HepG2 (cell line): ENCODE results near the gene NEK11. TPM values are rescaled to one million over a fixed set of nuclear protein-coding genes. Genes with fewer than 3 reads are reported as not detected.

Experiments
- ATAC-seq: fragments of 200-7000 bp; cut with Tn5 transposase; 3 replicates; pipeline ENCODE4 v1.9.1; 2020; ENCODE audit warnings: mild to moderate bottlenecking, moderate library complexity
- BruUV-seq: library from RNA; stranded (reverse); fragments of 400-500 nt; replicated peaks from 2 replicates; lab custom pipeline; 2021; lab: Mats Ljungman, UMichigan
- CTCF ChIA-PET: fragments of 300-600 bp; formaldehyde crosslinking; extraction: SDS; loops from one replicate; lab custom pipeline; 2021; ENCODE audit warnings: low total read pairs, inconsistent platforms, low intra/inter-chr PET ratio; lab: Yijun Ruan, JAX
- POLR2A ChIA-PET: fragments of 350-600 bp; sonication (Branson Sonifier 250); formaldehyde crosslinking; loops from one replicate; lab custom pipeline; 2020; ENCODE audit warnings: antibody characterized with exemption, inconsistent platforms; lab: Yijun Ruan, JAX
- DNase-seq: peaks from one replicate; pipeline ENCODE4 v3.0.0-alpha.2; 2015; ENCODE audit warnings: low spot score
- FAIRE-seq: peaks from 3 replicates; lab custom pipeline; 2011; peaks lifted over from hg19 to GRCh38; lab: Jason Lieb, UNC
- H2AFZ ChIP-seq: one replicate; pipeline ENCODE4 v1.6.1; 2011; ENCODE audit warnings: low read length, inconsistent platforms
- H3K27ac ChIP-seq: fragments of 300-600 bp; 3 replicates; pipeline ENCODE4 v1.8.0; 2011; ENCODE audit warnings: mixed run types, mild to moderate bottlenecking, mixed read lengths, low read length, inconsistent platforms; ENCODE audit not compliant: insufficient read depth; ENCODE audit errors: extremely low read length
- H3K27me3 ChIP-seq, 2 experiments: fragments of 200-600 bp in 1 of 2; 2 replicates in 1 of 2; 3 replicates in 1 of 2; pipeline versions ENCODE4 v1.6.0 to v1.8.0; 2011; ENCODE audit warnings: low read length in 2 of 2, mild to moderate bottlenecking in 2 of 2, moderate library complexity in 2 of 2, inconsistent platforms in 1 of 2; ENCODE audit not compliant: insufficient read depth in 2 of 2, control insufficient read depth in 1 of 2
- H3K36me3 ChIP-seq, 2 experiments: fragments of 200-600 bp in 1 of 2; replicated peaks in 1 of 2; 2 replicates in 1 of 2; 3 replicates in 1 of 2; pipeline versions ENCODE4 v1.5.1 to v1.8.0; 2011; ENCODE audit warnings: low read length in 2 of 2, inconsistent platforms in 1 of 2; ENCODE audit not compliant: insufficient read depth in 2 of 2, control insufficient read depth in 1 of 2
- H3K4me1 ChIP-seq: 2 replicates; pipeline ENCODE4 v1.5.1; 2012; ENCODE audit warnings: low read length, inconsistent platforms; ENCODE audit not compliant: insufficient read depth
- H3K4me2 ChIP-seq: 2 replicates; pipeline ENCODE4 v1.6.0; 2011; ENCODE audit warnings: low read depth, low read length, inconsistent platforms
- H3K4me3 ChIP-seq, 3 experiments: fragments of 200-600 bp in 1 of 3; sonication (generic), shearing (Covaris generic) in 1 of 3; replicated peaks in 1 of 3; 2 replicates each; pipeline ENCODE4 v1.5.1; 2011 to 2016; ENCODE audit warnings: low read length in 3 of 3, inconsistent platforms in 2 of 3, low read depth in 2 of 3, mild to moderate bottlenecking in 2 of 3, control low read depth in 1 of 3, mixed read lengths in 1 of 3; ENCODE audit not compliant: insufficient read depth in 1 of 3
- H3K79me2 ChIP-seq: one replicate; pipeline ENCODE4 v1.6.1; 2011; ENCODE audit warnings: low read length, inconsistent platforms; ENCODE audit not compliant: insufficient read depth
- H3K9ac ChIP-seq: 2 replicates; pipeline ENCODE4 v1.6.0; 2011; ENCODE audit warnings: mild to moderate bottlenecking, low read depth, low read length, inconsistent platforms; ENCODE audit not compliant: insufficient read depth
- H3K9me3 ChIP-seq: 2 replicates; pipeline ENCODE4 v1.5.1; 2012; ENCODE audit warnings: mild to moderate bottlenecking, low read length
- H4K20me1 ChIP-seq: 2 replicates; pipeline ENCODE4 v1.6.0; 2011; ENCODE audit warnings: inconsistent platforms, mild to moderate bottlenecking, low read length, moderate library complexity; ENCODE audit not compliant: insufficient read depth
- BRCA1 ChIP-seq: sonication (generic); formaldehyde crosslinking; IDR thresholded peaks from 2 replicates; pipeline ENCODE4 v1.4.0; 2020; ENCODE audit warnings: missing genetic modification reagents
- HDAC2 ChIP-seq: sonication (generic); formaldehyde crosslinking; IDR thresholded peaks from 2 replicates; pipeline ENCODE4 v1.4.0; 2020; ENCODE audit warnings: missing genetic modification reagents
- NCOR1 ChIP-seq: fragments of 200-600 bp; sonication (generic); IDR thresholded peaks from 2 replicates; pipeline ENCODE4 v1.7.0; 2017; ENCODE audit warnings: antibody characterized with exemption, low read length, borderline replicate concordance
- NFRKB ChIP-seq: fragments of 450-650 bp; IDR thresholded peaks from 2 replicates; pipeline ENCODE4 v1.6.1; 2017
- RBM22 ChIP-seq: fragments of 200-400 bp; formaldehyde crosslinking; optimal IDR thresholded peaks from 2 replicates; pipeline ENCODE3; 2017; ENCODE audit warnings: mild to moderate bottlenecking, low read length, moderate library complexity
- RFX1 ChIP-seq: fragments of 450-650 bp; IDR thresholded peaks from 2 replicates; pipeline ENCODE4 v1.6.1; 2017
- TBX2 ChIP-seq: sonication (generic); formaldehyde crosslinking; IDR thresholded peaks from 2 replicates; pipeline ENCODE4 v1.5.0; 2020; ENCODE audit warnings: missing genetic modification reagents, mild to moderate bottlenecking, borderline replicate concordance
- WGBS: methylation state at CpG from one replicate; pipeline ENCODE4 v1.1.6; 2017; ENCODE audit warnings: low lambda C conversion rate; 5-methylcytosine and 5-hydroxymethylcytosine counted together
- in situ Hi-C: cut with HindIII; loops from 2 replicates; pipeline ENCODE4 v1.10.0; 2017; ENCODE audit warnings: low pct_unique_long_range_greater_than_20kb; ENCODE audit not compliant: extremely low pct_ligation_motif_present
- intact Hi-C: fragments of 100-400 bp; cut with micrococcal nuclease; formaldehyde crosslinking; loops from one replicate; pipeline ENCODE4 v1.10.0; 2022; ENCODE audit not compliant: unreplicated experiment
- polyA plus RNA-seq, 8 experiments: library from polyadenylated mRNA; depleted of rRNA in 3 of 8; stranded (reverse) in 7 of 8; unstranded in 1 of 8; fragments of >200 nt; fragmentation: Illumina TruSeq in 4 of 8; extraction: Trizol in 4 of 8; gene quantifications; 2 replicates each; pipeline versions ENCODE4 v1.2.1 to v1.2.3, GENCODE V29; 2011 to 2016; ENCODE audit warnings: low read depth in 4 of 8, missing spikeins in 1 of 8, mixed read lengths in 1 of 8; ENCODE audit not compliant: insufficient read depth in 1 of 8
- total RNA-seq, 5 experiments: library from RNA; depleted of rRNA; stranded (reverse); fragments of >200 nt; fragmentation: Illumina TruSeq; extraction: Trizol; gene quantifications; 2 replicates each; pipeline ENCODE4 v1.2.3, GENCODE V29; 2016; ENCODE audit warnings: low read depth in 1 of 5
- TF ChIP-seq, protein P1 (sequence below): sonication (generic); formaldehyde crosslinking; IDR thresholded peaks from 2 replicates; pipeline ENCODE4 v1.8.0; 2022; ENCODE audit warnings: mild to moderate bottlenecking, missing genetic modification reagents, borderline replicate concordance
- TF ChIP-seq, protein P2 (sequence below): sonication (generic); formaldehyde crosslinking; IDR thresholded peaks from 2 replicates; pipeline ENCODE4 v1.4.0; 2020; ENCODE audit warnings: mild to moderate bottlenecking, low read depth, missing genetic modification reagents
- TF ChIP-seq, protein P3 (sequence below): sonication (generic); formaldehyde crosslinking; IDR thresholded peaks from 2 replicates; pipeline ENCODE4 v1.4.0; 2020; ENCODE audit warnings: missing genetic modification reagents
- TF ChIP-seq, protein P4 (sequence below): sonication (generic); formaldehyde crosslinking; IDR thresholded peaks from 2 replicates; pipeline ENCODE4 v1.9.0; 2021; ENCODE audit warnings: missing genetic modification reagents, mild to moderate bottlenecking, borderline replicate concordance
- TF ChIP-seq, protein P5 (sequence below): sonication (generic); formaldehyde crosslinking; IDR thresholded peaks from 2 replicates; pipeline ENCODE4 v1.4.0; 2020; ENCODE audit warnings: mild to moderate bottlenecking, missing genetic modification reagents
- TF ChIP-seq, protein P6 (sequence below): sonication (generic); IDR thresholded peaks from 2 replicates; pipeline ENCODE4 v1.6.1; 2016; ENCODE audit warnings: low read depth, borderline replicate concordance

The NEK11 gene
- total and polyA plus RNA-seq, 2 of the 13 experiments (the other 11 are each of a cell fraction or from before 2014, with no cell fraction given): 0.95 to 2.2 TPM

DNA sequence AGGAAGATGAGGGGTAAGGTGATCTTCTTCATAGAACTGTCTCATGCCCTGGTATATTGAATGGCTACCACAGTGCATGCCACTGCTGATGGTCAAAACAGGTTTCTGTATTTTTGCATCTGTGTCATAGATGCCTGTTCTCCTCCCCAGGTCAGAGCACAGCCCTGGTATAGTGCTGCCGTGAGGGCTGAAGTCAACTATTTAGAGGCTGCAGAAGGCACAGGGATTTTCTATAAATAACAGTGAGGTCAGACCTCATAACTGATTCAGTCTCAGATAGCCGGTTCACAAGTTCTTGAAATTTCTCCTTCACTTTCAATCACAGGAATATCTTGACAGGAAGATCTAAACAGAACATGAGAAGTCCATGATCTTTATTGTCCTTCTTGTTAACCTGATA is 255.7 kb downstream of the NEK11 start (continued):
- TF ChIP-seq TBX2 (CRISPR knock-in tag): no peak
- TF ChIP-seq, protein P1, sequence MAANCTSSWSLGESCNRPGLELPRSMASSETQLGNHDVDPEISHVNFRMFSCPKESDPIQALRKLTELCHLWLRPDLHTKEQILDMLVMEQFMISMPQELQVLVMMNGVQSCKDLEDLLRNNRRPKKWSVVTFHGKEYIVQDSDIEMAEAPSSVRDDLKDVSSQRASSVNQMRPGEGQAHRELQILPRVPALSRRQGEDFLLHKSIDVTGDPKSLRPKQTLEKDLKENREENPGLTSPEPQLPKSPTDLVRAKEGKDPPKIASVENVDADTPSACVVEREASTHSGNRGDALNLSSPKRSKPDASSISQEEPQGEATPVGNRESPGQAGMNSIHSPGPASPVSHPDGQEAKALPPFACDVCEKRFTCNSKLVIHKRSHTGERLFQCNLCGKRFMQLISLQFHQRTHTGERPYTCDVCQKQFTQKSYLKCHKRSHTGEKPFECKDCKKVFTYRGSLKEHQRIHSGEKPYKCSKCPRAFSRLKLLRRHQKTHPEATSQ (CRISPR knock-in tag): no peak
- no peak for TF ChIP-seq BRCA1 (CRISPR knock-in tag)
- TF ChIP-seq, protein P2, sequence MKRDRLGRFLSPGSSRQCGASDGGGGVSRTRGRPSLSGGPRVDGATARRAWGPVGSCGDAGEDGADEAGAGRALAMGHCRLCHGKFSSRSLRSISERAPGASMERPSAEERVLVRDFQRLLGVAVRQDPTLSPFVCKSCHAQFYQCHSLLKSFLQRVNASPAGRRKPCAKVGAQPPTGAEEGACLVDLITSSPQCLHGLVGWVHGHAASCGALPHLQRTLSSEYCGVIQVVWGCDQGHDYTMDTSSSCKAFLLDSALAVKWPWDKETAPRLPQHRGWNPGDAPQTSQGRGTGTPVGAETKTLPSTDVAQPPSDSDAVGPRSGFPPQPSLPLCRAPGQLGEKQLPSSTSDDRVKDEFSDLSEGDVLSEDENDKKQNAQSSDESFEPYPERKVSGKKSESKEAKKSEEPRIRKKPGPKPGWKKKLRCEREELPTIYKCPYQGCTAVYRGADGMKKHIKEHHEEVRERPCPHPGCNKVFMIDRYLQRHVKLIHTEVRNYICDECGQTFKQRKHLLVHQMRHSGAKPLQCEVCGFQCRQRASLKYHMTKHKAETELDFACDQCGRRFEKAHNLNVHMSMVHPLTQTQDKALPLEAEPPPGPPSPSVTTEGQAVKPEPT (CRISPR knock-in tag): no peak
- TF ChIP-seq, all 625 proteins: peak for 0

DNA sequence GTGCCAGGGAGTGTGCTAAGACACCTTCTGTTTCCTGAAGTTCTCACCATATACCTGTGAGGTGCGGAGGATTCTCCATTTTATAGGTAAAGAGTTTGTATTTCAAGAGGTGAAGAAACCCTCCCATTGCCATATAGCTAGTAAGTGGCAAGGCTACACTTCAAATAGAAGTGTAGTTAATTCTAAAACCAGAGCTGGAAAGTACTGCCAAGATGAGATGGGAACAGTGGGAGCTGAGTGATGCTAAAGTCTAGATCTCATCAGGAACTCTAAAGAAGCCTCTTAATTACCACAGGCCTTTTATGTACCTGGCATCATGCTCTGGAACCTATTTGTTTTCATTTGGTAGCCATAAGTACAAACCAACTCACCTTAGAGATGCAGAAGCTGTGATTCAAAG is 256.3 kb downstream of the NEK11 start:
- CTCF ChIA-PET: no interaction called here
- TF ChIP-seq NFRKB: no peak
- TF ChIP-seq NCOR1: no peak
- TF ChIP-seq RFX1: no peak
- TF ChIP-seq, protein P3, sequence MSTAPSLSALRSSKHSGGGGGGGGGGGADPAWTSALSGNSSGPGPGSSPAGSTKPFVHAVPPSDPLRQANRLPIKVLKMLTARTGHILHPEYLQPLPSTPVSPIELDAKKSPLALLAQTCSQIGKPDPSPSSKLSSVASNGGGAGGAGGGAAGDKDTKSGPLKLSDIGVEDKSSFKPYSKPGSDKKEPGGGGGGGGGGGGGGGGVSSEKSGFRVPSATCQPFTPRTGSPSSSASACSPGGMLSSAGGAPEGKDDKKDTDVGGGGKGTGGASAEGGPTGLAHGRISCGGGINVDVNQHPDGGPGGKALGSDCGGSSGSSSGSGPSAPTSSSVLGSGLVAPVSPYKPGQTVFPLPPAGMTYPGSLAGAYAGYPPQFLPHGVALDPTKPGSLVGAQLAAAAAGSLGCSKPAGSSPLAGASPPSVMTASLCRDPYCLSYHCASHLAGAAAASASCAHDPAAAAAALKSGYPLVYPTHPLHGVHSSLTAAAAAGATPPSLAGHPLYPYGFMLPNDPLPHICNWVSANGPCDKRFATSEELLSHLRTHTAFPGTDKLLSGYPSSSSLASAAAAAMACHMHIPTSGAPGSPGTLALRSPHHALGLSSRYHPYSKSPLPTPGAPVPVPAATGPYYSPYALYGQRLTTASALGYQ (CRISPR knock-in tag): no peak
- TF ChIP-seq, protein P4, sequence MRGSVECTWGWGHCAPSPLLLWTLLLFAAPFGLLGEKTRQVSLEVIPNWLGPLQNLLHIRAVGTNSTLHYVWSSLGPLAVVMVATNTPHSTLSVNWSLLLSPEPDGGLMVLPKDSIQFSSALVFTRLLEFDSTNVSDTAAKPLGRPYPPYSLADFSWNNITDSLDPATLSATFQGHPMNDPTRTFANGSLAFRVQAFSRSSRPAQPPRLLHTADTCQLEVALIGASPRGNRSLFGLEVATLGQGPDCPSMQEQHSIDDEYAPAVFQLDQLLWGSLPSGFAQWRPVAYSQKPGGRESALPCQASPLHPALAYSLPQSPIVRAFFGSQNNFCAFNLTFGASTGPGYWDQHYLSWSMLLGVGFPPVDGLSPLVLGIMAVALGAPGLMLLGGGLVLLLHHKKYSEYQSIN: no peak
- no peak for TF ChIP-seq HDAC2
- TF ChIP-seq, protein P5, sequence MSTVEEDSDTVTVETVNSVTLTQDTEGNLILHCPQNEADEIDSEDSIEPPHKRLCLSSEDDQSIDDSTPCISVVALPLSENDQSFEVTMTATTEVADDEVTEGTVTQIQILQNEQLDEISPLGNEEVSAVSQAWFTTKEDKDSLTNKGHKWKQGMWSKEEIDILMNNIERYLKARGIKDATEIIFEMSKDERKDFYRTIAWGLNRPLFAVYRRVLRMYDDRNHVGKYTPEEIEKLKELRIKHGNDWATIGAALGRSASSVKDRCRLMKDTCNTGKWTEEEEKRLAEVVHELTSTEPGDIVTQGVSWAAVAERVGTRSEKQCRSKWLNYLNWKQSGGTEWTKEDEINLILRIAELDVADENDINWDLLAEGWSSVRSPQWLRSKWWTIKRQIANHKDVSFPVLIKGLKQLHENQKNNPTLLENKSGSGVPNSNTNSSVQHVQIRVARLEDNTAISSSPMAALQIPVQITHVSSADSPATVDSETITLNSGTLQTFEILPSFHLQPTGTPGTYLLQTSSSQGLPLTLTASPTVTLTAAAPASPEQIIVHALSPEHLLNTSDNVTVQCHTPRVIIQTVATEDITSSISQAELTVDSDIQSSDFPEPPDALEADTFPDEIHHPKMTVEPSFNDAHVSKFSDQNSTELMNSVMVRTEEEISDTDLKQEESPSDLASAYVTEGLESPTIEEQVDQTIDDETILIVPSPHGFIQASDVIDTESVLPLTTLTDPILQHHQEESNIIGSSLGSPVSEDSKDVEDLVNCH (CRISPR knock-in tag): no peak
- TF ChIP-seq, protein P6, sequence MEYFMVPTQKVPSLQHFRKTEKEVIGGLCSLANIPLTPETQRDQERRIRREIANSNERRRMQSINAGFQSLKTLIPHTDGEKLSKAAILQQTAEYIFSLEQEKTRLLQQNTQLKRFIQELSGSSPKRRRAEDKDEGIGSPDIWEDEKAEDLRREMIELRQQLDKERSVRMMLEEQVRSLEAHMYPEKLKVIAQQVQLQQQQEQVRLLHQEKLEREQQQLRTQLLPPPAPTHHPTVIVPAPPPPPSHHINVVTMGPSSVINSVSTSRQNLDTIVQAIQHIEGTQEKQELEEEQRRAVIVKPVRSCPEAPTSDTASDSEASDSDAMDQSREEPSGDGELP: no peak
- TF ChIP-seq RBM22: no peak

More for the DNA sequence above, 256.3 kb downstream of the NEK11 start:
- 0 out of 2 replicates have a peak, but pooled peaks cover 4% of the 10 kb centered on the region for H3K4me1 ChIP-seq
- no peaks in the 10 kb centered on the region for H3K27me3 ChIP-seq
- H3K27ac ChIP-seq: no peak overlapping the region
- no TSS peak for BruUV-seq
- no peak overlapping the region for H3K9ac ChIP-seq
- H3K79me2 ChIP-seq: no peaks in the 10 kb centered on the region
- H3K36me3 ChIP-seq: no peaks in the 10 kb centered on the region
- H3K4me3 ChIP-seq: no peak overlapping the region
- intact Hi-C loops (no loop called here), in situ Hi-C loops (no loop called here)
- DNase-seq (no peak), FAIRE-seq (no peak), ATAC-seq (no peak)
- WGBS: 100% methylated on average over 1 of the region's 1 CpG
- H3K4me2 ChIP-seq: no peak overlapping the region
- H4K20me1 ChIP-seq: no peaks in the 10 kb centered on the region
- POLR2A ChIA-PET: no interaction called here
- no peaks in the 10 kb centered on the region for H3K9me3 ChIP-seq
- no peak overlapping the region for H2AFZ ChIP-seq
